ENCODE measurements around the gene MRTFB.

The MRTFB gene

DNA sequence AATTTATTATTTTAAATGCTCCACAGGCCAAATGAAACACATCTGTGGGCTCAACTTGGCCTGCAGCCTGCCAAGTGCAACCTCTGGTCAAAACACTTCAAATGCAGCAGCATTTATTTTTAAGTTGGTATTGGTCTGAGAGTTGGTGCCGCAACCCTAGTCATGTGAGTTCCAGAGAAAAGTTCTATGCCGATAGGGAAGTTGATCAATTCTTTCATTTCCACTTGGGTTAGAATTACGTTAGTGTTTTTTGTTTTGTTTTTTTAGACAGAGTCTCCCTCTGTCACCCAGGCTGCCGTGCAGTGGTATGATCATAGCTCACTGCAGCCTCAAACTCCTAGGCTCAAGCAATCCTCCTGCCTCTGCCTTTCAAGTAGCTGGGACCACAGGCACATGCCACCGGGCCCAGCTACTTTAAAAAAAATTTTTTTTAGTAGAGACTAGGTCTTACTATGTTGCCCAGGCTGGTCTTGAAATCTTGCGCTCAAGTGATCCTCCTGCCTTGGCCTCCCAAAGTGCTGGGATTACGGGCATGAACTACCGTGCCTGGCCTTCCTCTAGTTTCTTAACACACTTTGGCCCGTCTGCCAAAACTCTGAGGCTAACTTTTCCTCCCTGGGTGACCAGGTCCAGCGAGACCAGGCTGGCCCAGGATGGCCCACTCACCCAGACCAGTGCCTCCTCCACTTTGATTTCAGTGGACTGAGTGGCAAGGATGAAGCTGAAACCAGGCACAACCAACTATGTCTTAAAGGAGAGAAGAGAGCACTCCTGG is 221.1 kb downstream of the MRTFB start:
- DNase-seq = no peak

DNA sequence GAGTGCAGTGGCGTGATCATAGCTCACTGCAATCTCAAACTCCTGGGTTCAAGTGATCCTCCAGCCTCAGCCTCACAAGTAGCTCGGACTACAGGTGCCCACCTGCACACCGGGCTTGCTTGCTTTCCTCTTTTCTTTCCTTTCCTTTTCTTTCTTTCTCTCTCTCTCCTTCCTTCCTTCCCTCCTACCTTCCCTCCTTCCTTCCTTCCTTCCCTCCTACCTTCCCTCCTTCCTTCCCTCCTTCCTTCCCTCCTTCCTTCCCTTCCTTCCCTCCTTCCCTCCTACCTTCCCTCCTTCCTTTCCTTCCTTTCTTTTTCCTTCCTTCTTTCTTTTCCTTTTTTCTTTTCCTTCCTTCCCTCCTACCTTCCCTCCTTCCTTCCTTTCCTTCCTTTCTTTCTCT is 225.5 kb downstream of the MRTFB start:
- no peak for DNase-seq

DNA sequence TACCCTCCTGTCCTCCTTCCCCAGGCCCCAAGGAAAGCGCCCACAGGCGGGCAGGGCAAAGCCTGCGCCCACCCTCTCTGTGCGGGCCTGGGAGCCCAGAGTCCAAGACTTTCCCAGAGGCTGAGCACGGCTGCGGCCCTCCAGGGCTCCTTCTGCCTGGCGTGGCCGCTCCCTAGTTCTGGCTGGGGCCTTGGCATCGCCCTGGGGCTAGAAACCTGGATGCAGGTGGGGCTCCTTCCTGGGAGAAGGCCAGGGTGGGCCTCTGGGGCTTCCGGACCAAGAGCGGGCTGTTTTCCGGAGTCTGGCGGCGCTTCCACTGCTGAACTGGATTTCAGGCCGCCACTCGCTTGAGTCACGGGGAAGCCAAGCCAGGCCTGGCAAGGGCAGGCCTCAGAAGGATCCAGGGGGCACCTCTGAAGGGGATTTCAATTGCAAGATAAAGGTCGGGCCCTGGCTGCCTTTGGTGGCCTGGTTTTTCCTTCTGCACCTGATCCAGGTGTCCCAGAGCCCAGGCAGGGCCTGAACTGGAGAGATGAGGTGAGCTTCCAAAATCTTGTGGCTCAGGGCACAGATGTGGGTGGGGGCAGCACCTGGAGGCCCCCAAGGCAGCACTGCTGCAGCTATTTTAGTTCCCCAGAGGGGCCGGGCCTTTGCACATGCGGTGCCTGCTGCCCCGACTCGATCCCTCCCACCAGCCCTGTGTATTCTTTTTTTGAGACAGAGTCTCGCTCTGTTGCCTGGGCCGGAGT is 227.4 kb downstream of the MRTFB start:
- DNase-seq = no peak

DNA sequence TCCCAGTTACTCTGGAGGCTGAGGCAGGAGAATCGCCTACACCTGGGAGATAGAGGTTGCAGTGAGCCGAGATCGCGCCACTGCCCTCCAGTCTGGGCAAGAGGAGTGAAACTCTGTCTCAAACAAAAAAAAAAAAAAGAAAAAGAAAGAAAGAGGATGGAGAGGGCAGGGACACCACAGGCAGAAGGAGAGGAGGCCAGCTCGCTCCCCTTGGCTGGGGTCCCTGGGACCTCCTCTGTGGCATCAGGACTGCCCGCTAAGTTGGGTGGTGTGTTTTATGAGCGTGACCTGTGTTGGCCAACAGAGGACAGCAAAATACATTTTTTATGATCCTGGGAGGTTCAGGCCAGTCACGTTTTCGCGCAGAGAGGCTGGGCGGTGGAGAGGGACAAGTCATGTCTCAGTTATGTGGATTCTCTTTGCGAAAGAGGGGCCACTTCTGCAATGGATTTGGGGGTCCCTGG is 229.6 kb downstream of the MRTFB start:
- peak; percentile 85 for DNase-seq

DNA sequence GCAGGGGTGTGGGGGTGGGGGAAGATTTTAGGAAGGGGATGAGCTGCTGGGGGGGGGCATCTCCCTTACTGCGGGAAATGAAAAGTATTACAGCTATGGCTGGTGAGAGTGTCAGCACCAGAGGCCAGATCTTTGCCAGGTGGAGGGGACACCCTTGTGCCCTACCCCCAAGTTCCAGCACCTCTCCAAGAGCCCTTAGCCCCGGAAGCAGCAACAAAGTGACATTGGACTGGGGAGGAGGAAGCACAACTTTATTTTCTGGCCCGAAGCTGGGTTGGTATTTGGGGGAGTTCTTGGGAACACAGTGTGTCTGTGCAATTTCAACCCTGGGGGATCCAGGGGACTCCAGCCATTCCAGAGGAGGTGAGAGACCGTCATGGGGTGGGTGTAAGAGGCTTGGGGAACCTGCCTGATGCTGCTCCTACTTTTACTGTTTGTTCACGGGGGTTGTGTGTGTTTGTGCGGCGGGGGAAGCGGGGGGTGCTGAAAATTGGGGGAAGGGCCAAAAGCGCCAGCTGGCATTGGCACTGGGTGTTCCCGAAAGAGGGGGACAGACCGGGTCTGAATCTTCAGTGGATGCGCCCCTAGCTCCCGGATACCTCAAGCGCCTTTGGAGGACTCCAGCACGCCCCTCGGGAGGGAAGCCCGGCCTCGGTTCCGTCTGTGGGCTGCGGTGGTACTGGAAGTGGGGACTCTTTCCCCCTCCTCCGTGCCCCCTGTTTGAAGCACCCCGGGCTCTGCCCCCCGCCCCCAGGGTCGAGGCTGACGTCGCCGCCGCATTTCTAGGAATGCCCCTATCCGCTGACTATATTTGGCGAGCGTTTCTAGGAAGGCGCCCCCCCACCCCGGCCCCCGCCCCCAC is 230.3 kb downstream of the MRTFB start:
- peak; percentile 35 for DNase-seq

DNA sequence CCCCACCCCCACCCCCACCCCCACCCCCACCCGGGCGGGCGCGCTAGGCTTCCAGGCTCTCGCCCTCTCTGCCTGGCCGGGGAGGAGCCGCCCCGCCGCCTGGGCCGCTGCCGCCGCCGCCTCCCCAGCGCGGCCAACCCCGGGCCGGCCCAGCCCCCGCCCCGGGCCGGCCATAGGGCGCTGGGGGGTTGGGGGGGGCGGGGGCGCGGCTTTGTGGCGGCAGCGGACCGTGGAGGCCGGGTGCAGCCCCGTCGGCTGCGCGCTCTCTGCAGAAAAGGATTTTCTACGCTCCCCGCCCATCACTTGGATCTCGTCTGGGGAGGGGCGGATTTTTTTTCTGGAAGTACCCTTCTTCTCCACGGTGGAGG is 230.9 kb downstream of the MRTFB start:
- peak; percentile 68 for DNase-seq

DNA sequence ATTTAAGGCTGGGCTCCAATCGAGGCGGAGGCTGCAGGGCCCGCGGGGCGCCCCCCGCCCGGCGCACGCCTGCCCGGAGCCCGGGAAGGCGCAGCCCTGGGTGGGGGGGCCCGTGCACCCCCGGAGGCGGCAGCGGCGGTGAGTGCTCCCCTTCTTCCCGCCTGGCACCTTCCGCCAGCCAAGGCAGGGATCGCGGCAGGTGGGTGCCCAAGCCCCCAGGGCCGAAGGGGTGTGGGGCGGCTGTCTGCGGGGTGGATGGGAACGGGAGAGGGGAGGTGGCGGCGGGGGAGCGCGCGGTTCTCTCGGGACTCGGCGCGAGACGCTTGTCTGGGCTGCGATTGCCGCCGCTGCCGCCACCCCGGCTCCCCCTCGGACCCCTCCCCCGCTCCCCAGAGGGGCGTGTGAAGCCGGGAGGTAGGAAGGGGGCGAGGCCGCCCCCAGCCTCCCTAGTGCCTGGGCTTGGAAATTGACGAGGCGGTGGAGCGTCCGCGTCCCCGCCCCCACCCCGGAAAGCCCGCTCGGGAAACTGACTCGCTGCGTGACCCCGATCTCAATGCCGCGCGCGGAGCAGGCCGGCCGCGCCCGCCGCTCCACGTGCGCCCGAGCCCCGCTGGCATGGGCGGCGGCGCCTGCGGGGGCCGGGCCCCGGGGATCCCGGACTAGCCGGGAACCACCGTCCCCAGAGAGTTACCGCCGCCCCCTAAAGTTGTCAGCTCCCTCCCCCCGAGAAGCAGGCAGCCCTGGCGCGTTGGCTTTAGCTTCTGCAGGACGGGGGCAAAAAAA is 231.5 kb downstream of the MRTFB start:
- peak; percentile 21 for DNase-seq

DNA sequence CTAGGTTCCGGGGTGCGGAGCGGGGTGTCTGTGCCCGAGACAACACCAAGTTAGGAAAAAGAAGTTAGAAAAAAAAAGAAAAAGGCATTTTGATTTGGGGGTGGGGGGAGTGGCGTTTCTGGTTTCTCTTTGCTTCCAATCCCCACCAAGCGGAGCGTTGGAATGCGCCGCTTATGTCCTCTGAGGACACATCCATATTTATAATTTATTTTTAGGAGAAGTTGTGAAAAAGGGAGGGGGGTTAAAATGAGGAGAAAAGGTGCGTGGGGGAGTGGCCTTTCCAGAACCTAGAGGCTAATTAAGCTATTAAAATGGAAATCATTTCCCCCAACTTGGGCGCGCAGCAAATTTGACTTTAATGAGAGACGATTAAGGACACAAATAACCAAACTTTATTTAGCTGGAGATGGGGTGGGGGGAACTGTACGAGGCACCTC is 232.1 kb downstream of the MRTFB start:
- DNase-seq = no peak

DNA sequence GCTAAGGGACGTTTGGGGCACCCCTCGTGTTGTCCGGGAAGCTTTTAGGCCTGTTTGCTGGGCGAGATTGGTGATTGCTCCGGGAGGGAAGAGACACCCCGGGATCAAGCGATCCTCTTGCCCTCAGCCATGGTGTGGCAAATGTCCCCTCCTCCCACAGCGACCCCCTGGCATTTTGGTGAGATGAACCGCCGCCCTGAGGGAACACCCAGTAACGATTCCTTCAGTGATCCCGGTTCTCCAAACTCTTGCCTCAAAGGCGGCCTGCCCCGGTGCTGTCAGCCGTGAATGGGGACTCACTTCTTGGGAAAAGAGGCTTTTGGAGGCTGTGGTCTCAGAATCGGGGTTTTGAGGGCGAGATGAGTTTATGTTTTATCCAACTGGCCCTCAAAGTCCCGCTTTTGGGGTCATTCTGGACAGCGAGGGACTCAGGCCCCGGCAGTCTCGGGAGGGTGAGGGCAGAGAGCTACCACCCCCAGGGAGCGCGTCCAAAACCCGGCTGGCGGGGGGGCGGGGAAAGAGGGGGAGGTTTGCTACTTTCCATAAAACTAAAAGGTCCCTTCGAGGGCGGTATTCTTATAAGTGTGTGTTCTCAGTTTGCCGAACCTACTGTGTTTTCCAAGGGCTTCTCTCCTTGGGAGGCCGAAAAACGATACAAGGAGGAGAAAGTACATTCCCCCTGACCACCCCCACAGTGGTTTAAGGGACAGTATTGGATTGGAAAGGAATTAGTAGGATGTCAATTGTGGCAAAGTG is 232.7 kb downstream of the MRTFB start:
- DNase-seq = peak; percentile 19

DNA sequence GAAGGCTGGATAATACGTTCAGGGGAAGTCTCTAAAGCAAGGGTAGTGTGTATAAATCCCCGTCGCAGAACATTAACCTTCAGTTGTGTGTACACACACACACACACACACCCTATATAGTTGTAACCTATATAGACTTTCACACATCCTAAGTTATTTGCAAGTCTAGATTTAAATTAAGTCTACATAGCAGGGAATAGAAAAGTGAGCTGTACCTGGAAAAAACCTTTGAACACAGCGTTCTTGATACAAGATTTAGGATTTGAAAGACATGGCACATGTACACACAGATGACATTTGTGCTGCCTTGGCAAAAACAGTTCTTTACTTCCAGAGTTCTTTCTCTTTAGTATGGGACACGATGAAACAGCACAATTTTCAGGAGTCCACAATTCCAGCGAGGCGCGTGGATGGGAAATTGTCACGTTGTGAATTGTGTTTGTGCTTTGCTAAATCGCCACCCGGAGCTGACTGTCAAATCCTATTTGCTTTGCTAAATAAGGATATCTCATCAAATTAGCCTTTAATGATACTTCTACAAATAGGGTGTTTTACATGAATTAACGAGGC is 233.9 kb downstream of the MRTFB start:
- no peak for DNase-seq

DNA sequence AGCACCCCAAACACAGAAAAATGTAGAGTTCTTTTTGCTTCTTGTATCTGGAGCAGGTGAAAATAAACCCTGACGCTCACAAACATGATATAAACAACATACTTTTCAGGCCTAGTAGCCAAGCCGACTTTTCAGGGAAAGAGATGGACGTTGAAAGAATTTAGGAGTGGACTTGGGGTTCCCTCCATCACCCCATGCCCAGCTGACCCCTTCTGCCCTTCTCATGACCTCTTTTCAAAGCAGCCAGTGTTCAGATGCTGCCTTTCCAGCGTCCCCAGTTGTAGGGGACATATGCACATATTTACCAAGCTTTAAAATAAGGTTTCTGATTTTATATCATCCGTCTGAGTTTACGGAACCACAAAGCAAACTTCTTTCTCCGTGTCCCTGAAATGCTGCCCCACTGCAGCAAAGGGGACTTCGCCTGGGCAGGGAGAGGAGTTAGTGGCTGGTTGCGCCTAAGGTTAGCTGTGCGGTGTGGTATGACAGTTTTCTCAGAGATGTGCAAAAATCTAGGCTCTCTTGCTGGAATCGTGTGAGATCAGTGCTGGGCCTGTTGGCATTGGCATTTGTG is 235.5 kb downstream of the MRTFB start:
- no peak for DNase-seq

DNA sequence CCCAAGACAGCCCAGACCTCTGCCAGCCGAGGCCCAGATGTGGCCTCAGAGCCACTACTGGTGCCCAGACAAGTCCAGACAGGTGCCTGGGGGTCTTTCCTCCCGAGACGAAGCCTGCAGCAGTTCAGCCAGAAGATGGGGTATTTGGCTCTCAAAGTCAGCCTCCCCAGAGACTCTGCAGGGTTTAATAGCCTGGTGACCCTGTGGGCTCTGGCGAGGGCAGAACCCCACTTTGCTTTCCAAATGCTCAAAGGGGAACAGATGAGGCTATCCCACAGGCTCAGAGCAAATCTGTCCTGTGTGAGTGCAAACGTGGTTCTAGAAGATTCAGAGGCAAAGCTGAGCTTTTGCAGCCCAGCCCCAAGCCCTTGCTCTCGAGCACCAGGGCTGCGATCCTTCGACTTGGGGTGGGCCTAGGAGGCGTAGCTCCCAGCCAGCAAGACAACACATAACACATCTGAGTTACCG is 236.0 kb downstream of the MRTFB start:
- DNase-seq = no peak

DNA sequence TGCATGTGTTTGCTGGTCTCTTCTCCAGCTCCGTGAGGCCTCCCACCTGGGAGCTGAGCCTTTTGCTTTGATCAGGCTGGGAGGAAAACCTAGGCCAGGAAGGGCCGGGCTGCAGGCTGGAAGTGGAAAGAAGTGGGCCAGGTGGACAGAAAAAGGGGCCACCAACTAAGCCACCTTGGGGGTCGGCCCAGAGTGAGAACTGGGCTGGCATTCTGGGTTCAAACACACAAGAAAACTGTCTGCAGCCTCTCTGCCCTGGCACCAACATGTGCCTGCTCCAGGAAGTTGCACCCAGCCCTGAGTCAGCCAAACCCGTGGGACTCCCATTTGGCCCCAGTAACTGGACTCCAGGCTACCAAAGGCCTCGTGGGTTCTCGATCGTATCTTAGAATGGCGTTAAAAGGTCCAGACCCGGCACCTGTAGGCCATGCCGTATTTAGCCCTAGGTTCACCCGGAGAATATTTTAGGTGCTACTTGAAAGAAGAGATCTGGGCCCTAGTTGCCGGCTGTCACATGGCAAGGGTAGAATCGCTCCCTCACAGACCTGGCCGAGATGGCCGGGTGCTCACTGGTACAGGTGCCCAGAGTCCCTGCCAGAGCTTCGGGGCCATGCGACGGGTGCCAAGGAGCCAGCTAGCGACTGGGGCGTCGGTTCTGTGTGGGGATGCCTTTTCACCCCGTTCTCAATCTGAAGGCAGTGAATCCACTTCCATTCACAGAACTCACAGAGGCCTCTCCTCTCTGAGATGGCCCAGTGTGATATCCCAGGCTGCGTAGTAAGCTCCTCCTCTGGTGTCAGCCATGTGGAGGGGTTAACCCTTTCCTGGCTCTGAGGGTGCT is 236.6 kb downstream of the MRTFB start:
- peak; percentile 45 for DNase-seq

DNA sequence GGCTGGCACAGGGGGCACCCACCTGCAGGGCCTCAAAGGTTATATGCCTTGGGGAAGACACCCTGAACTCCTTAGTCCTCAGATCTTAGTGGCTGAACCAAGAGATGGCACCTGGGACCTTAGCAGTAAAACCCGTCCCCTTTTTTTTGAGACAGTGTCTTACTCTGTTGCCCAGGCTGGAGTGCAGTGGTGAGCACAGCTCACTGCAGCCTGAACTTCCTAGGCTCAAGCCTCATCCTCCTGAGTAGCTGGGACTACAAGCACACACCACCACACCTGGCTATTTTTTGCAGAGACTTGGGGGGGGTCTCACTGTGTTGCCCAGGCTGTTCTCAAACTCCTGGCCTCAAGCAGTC is 237.2 kb downstream of the MRTFB start:
- DNase-seq = no peak

DNA sequence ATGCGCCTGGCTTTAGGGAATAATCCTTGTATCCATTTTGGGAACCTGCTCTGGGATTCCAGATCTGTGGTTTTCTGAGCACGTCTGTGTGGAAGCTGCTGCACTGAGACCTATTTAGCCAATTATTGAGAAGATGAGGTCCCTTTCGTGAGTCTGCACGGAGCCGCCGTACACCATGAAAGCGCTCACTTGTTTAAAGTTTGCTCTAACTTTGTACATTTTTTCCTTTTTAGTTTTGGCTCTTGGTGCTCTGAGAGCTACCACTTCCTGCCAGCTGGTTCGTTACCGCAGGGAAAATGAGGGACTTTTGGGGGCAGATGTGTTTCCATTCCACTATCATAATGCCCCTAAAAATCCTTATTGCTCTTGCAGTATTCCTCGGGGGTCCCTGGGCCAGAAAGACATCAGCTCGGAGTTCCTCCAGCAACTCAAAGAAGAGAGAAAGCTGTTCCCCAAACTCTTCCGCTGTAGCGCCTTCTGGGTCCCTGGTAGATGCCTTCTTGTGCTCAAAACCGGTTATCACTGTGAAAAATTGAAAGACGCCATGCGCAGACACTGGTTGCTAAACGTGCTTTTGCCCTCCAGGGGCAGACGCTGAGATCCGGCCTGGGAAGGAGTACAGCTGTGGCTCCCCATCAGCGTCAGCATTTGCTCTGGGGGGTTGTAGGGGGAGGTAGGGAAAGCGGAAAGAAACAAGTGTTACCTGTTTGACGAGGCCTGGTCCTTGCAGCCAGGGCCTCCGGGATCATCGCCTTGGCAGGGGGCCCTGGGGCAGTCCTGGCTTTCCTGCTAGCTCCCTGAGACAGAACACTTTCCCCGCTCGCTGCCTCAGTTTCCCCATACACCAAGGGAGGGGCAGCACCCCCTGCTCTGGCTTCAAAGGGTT is 238.1 kb downstream of the MRTFB start:
- DNase-seq = peak; percentile 20

DNA sequence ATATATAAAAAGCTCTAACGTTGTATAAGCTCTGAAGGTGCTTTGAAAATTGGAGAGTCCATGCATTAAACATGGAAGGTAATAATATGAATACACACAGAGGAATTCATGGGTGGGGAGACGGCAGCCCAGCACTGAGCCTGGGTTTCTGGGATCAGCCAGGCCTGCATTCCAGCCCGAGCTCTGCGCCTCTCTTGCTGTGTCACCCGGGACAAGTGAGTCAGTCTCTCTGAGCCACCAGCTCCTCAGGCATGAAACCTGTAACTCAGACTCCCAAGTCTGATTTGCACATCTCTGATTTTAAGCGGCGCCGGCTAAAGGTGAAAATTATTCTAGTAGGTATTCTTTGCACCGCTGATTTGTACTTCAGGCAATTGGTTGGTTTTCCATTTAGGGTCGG is 238.8 kb downstream of the MRTFB start:
- peak; percentile 85 for DNase-seq

DNA sequence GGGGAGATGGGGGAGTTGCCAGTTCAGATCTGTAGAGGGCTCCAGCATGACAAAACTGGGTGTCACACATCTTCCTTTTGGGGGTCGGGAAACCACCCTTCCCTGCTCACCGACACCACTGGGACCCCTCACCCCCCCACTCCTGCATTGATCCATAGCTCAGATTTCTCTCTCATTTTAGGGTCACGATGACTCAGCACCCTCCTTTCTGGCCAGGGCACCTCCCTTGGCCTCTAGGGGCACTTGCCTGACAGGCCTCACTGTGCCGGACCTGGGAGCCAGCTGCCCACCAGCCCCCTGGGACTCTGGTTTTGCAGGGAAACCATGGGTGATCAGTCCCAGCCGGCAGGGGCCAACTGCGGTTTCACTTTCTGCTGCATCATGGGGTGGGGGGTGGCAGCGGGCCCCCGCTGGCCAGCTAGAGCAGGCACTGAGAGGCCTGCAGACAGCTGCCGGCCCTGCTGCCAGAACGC is 239.4 kb downstream of the MRTFB start:
- peak; percentile 32 for DNase-seq

DNA sequence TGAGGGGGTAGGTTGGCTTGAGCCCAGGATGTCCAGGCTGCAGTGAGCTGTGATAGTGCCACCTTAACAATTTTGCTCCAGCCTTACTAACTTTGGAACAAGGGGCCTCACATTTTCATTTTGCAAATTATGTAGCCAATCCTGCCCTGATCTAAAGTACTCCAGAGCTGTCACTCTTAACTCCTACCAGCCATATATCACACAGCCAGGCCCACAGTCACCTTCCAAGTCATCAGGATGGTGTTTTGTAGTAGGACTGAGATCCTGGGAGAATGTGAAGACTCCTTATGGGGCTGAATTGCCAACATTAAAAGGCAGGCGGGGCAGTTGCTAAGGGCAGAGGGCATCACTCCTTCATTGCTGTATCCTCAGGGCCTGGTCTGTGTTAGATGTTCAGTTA is 243.0 kb downstream of the MRTFB start:
- no peak for DNase-seq

All from HCEC 1CT (cell line).